ENCODE measurements around the gene CCDC71.

The CCDC71 gene

DNA sequence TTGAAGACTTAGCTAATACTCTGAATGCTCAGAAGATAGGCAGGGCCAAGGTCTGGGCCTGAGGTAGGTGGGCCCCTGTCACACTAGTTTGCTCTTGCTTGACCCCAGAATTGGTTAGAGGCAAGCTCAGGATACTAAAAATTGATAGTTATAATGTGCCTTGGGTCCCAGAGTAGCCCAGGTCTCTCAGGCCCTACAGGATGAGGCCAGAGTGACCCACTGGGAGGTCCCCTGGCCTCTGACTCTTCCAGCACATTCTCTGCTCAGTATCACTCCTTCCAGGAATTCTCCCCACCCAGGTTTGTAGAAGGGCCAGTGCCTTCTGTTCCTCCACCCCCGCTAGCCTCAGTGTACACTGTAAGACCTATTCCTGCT lies 4.6 kb upstream of the CCDC71 start:
- DNase-seq (ENCODE audit: low read depth in 2 of 2), result no peak

DNA sequence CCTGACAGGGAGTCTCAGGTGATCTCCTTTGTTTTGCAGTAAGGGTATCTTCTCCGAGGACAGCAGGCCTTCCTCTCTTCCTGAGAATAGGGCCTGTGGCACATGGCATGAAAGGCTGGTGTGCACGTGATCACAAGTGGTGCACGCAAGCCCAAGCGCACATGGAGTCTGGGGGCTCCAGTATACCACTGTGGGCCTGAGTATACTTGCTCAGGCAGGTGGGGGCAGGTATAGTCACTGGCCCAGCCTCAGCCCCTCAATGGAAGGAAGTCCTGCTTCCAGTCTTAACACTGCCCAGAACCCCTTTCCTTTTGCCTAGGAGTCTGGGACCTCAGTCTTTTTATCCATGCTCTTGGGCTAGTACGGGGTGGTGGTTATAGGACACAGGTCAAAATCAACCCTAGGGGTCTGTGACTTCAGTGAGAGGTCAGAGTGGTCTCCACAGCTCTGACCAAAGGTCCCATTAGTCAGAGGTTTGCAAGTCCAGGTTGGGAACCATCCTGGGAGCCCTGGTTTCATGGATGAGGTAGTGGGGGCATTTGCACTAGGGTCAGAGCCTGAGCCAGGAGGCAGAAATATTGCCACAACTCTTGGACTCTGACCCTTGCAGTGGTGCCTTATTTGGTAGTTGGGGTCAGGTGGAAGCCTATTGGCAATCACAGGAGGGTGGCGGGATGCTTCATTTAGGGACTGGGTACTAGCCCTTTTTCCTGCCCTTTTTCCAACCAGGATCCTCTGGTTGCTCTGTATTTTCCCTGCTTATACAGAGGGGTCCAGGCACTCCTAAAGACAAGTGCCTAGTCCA lies 823 bp upstream of the CCDC71 start:
- no peak for DNase-seq (ENCODE audit: low read depth in 2 of 2)

DNA sequence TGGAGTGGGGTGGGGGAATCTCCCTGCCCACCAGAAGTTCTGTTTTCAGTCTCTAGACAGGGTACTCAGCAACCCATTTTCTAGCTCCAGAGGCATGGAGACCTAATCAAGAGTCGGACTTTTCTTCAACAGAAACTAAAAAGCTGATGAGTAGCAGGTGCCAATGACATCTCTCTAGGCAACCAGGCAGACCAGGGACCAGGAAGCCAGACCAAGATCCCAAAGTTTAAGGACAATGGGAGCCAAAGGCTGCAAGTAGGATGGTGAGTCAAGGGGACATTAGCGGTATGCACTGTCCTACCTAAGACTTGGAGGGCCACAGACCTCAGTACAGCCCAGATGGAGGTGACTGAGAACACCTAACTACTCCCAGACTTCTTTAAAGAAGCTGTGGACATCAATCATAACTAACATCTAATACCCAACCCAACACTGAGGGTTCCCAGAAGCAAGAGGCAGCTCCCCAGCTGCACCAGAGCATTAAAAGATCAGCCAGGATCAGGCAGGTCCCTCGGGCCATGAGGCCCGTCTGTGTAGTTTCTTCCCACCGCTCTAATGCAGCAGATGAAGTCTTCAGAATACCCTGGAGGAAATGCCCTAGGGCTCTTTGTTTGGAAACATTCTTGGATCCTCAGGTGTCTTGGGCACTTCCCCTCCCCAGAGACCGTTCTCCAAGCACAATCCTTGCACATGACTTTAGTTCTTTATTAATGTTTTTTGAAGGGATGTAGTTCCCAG lies 979 bp downstream of the CCDC71 start:
- no peak for DNase-seq (ENCODE audit: low read depth in 2 of 2)

DNA sequence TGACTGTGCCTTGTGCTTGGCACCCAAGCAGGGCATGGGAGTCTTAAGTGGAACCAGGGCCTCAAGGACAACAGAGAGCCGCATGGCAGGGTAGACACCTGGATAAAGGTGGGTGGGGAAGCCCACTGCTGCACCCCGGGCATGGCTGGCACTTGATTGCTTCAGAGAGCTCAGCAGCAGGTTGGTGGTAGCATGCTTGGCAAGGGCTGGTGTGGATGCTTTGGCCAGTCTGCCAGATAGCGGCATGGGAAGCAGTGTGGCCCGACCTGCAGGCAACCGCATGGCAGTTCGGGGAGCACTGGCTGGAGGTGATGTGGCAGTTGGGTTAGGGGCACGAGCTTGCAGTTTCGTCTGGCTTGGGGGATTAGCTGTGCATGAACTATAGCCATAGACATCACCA lies 2.5 kb downstream of the CCDC71 start:
- no peak for DNase-seq (ENCODE audit: low read depth in 2 of 2)

DNA sequence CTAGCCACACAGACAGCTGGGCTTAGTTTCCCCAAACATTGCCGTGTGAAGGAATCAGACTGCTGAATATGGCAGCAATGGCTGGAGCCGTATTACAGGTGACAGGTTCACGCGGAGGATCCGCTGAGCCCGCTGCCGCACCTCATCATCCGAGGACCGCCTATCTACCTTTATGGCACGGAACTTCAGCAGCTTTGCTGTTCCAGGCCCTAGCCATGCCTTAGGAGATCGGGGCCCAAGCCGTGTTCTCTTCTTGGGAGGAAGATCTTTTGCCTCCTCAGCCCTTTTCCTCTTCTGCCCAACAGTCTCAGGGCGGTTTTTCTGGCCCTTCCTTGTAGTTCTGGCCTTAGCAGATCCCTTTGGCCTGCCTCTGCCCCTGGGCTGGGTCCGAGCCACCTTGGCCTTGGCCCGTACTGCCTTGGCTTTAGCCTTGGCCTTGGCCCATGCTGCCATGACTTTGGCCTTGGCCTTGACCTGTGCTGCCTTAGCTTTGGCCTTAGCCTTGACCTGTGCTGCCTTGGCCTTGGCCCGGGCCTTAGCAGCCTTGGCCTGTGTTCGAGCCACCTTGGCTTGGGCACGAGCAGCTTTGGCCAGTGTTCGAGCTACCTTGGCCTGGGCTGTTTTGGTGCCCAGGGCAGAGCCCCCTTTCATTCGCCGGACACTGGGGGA lies 3.2 kb downstream of the CCDC71 start:
- DNase-seq (ENCODE audit: low read depth in 2 of 2), result no peak

DNA sequence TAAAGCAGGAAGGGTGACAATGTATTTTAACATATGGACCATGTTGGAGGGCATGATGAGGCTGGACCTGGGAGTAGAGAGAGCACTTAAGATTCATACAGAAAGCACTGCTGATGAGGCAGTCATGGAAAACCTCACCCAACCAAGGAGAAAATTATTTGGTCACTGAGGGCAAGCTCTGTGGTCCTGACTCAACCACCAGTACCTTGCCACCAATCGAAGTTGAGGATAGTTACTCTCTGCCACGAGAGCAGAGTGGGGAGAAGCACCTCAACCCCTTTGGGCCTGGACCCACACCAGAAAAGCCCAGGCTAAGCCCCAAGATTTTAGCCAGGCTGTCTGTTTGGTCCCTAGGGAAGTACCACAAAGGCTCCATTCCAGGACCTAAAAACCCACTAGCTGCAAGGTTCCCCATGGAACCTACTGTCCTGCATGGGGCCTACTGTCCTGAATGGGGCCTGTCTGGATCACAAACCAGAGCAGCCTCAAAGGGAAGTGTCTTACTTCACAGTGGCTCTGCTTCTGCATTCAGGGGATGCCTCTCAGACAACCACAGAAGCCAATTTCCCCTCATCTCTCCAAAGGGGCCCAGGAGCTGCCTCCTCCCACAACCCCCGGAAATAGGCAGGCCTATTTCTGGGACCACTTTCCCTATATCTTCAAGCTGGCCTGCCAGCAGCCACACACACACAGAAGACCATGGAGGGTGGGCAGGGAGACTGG lies 4.2 kb downstream of the CCDC71 start:
- no peak for DNase-seq (ENCODE audit: low read depth in 2 of 2)

DNA sequence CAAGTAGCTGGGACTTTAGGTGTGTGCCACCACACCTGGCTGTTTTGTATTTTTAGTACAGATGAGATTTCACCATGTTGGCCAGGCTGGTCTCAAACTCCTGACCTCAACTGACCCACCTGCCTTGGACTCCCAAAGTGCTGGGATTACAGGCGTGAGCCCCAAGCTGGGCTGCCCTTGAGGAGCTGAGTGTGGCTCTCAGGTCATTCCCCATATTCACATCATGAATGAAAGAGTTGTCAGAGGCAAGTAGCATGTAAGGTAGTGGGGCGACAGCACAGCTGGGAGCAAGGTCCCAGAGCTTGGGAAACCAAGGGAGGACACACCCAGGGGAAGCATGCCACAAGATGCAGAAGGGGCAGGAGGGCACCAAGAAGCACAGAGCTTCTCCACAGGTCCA lies 4.9 kb downstream of the CCDC71 start:
- DNase-seq (ENCODE audit: low read depth in 2 of 2), result no peak

DNA sequence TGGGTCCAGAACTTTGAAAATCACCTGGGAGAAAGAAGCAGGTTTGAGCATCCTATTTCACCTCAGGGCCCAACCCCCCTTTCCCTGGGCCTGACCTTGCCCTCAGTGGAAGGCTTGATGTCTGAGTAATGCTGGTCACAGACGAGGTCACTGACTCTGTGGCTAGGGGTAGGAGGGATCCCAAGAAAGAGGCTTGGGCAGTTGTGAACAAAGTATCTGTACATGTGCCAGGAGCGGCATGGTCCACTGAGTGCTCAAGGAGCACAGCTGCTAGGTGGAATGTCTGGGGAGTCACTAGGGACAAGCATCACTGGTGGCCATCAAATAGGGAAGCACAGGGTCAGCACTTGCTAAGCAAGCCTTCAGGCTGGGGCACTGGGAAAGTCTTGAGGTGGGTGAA lies 7.3 kb downstream of the CCDC71 start:
- DNase-seq (ENCODE audit: low read depth in 2 of 2), result no peak

DNA sequence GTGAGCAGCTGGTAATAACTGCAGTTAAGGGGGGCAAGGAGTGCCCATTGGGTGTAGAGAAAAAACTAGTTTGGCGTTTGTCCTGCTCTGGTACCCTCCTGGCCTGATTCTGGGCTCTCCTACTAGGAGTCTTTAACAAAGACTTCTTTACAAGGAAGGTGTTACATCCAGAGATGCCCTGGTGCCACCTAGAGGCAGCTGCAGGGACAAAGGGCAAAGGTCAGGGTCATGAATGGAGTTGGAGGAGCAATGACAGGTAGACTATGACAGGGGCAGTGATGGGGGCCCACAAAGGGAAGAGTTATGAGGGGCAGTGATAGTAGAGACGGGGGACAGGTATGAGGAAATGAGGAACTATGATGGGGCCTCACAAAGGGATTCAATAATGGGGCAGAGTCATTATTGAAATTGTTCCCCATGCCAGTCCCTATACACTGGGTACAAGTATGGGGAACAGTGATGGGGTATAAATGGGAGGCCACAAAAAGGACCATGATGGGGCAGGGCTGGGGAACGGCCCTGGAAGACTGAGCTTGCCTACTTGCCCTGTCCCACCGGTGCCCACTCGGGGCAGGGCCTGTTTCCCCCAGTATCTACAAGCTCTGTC lies 7.9 kb downstream of the CCDC71 start:
- DNase-seq (ENCODE audit: low read depth in 2 of 2), result peak in 1 of 2 donors; percentile 42

DNA sequence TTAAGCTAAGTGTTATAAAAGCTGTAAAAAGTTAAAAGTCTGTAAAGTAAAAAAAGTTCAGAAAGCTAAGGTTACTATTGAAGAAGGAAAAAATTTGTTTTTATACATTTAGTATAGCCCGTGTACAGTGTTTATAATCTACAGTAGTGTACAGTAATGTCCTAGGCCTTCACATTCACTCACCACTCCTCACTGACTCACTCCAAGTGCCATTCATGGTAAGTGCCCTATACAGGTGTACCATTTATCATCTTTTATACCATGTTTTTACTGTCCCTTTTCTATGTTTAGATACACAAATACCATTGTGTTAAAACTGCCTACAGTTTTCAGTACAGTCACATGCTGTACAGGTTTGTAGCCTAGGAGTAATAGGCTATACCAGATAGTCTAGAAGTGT lies 8.8 kb downstream of the CCDC71 start:
- DNase-seq (ENCODE audit: low read depth in 2 of 2), result no peak

DNA sequence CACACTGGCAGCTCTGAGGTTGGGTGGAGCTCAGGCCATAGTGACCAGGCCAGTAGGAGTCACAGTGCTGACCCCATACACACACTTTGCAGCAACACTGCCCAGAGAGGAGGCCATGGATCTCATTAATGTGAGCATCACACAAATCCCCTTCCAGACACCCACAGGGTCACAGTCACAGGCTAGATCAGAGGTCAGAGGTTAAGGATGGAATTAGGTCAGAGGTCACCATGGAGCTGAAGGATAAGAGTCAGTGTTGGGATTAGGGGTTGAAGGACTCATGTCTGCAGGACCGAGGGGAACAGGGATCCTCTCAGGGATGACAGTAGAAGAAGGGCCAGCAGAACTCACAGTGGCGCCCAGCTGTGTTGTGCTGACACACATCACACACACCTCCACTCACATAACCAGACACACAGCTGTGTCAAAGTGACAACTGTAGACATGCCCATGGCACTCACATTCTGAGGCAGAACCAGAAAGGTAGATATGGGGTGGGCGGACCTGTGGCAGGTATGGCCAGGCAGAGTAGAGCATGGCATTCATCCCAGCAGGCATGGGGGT lies 12.7 kb downstream of the CCDC71 start:
- no peak for DNase-seq (ENCODE audit: low read depth in 2 of 2)

DNA sequence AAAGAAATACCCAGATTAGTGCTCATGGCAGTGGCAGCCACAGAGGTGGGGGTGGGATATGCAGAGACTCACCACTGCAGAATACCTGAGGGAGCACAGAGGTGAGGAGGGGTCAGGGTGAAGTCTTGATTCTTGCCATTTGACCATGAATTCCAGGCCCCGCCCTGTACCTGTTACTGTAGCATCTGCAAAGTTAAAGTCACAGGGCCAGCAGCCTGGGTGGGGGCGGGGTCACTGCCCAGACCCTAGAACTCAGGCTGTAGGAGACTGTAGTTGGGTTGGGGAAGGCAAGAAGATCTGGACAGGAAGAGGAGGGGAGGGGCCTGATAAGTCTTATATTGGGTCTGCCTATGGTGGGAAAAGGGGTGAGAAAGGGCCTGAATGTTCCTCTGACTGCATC lies 14.5 kb downstream of the CCDC71 start:
- DNase-seq (ENCODE audit: low read depth in 2 of 2), result no peak

DNA sequence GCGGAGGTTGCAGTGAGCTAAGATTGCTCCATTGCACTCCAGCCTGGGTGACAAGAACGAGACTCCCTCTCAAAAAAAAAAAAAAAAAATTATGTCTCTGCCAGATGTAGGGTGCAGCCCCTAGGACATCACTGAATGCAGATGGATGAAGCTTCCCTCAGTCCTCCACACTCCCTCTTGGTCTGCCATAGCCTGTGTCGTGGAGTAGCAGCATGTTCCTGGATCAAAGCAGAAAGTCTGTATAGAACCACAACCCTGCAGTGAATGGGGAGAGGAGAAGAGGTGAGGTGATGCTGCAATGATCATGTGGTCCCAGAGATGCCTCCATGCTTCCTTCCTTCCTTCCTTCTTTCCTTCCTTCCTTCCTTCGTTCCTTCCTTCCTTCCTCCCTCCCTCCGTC lies 18.0 kb downstream of the CCDC71 start:
- DNase-seq (ENCODE audit: low read depth in 2 of 2), result no peak

DNA sequence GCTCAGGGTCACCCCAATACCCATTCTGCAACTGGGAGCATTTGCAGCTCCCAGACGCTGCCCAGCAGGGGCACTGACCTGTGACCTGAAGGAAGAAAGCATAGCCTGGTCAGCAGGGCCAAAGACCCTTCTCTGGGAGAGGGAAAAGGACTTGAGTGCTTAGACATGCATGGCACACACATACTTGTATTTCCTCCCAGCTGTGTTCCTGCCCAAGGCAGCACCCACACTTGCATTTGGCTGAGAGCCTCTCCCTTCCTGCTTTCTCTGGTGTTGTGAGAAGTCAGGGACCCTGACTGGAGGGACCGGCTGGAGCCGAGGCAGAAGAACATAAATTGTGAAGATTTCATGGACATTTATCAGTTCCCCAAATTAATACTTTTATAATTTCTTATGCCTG lies 26.1 kb downstream of the CCDC71 start:
- DNase-seq (ENCODE audit: low read depth in 2 of 2), result no peak

DNA sequence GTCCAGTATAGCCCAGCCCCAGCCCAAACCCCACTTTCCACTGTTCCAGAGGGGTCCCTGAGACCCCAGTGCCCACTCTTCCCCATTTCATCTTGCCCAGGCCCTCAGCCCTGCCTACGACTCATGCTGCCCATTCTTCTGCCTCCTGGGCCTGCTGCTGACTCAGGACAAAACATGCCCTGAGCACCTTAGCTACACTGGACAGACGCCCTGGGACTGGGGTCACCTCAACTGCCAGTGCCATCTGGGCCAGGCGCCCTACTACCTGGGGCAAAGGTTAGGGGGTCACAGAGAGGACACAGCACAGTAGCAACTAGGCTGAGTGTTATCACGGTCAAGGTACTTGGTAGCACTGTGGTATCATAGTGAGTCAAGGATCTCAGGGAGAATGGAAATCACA lies 30.6 kb downstream of the CCDC71 start:
- DNase-seq (ENCODE audit: low read depth in 2 of 2), result no peak

DNA sequence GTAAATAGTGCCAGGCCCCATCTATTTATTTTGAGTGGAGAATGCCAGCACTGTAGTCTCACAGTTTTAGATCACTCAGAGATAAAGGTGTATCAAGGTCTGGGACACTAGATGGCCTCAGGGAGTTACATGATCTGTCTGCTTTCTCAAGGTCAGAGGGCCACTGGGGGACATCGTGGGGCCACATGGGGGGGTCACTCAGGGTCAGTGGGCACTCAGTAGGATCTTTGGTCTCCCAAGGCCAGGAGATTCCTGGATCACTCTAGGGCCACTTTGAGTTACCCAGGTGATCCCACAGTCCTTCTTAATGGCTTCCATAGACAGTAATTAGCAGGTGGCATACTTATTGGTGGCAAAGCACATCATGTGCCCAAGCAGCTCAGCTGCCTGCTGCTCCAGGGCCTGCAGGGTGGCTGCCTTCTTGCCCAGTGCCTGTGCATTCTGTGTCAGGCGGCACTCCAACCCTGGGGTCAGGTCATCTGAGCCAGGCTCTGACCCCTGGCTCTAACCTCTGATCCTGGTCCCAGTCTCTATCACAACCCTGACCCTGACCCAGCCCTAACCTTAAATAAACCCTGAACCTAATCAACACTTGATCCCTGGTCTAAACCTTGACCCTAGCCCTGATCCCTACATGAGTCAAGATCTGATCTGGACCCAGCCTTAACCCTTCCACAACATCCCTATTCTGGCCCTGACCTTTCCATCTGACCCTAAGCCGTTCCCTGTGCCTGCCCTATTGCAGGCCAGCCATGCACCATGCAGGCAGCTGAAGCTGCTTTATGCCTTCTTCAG lies 31.5 kb downstream of the CCDC71 start:
- DNase-seq (ENCODE audit: low read depth in 2 of 2), result no peak

DNA sequence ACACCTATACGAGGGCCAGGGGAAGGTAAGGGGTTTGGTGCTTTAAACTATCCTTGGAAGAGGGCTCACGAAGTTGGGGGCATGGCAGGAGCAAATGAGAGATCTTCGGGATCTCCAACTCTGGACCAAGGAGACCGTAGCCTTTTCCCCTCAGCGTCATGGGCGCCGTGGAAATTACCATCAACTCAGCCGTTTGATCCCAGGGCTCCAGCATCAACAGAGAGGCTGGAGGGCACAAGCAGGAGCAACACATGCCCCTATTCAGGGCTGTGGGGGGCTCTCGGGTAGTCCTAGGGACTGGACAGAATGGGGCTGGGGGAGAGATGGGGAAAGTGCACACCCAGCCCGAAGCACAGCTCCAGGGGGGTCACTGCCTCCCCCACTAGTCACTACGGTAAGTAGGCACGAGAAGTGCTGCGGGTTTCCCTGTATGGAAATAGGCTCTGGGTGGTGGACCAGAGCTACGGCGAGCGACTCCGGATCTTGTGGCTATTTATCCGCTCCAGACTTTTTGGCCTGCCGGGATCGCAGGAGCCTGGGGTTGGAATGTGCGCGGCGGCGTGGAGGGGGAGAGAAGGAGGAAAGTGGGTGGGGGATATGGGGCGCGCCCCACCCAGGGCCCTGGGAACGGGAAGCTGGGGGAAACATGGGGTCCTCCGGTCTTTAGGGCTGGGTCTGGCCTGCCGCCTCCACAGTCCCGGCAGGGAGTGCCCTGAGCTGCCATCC lies 32.7 kb downstream of the CCDC71 start:
- DNase-seq (ENCODE audit: low read depth in 2 of 2), result no peak

DNA sequence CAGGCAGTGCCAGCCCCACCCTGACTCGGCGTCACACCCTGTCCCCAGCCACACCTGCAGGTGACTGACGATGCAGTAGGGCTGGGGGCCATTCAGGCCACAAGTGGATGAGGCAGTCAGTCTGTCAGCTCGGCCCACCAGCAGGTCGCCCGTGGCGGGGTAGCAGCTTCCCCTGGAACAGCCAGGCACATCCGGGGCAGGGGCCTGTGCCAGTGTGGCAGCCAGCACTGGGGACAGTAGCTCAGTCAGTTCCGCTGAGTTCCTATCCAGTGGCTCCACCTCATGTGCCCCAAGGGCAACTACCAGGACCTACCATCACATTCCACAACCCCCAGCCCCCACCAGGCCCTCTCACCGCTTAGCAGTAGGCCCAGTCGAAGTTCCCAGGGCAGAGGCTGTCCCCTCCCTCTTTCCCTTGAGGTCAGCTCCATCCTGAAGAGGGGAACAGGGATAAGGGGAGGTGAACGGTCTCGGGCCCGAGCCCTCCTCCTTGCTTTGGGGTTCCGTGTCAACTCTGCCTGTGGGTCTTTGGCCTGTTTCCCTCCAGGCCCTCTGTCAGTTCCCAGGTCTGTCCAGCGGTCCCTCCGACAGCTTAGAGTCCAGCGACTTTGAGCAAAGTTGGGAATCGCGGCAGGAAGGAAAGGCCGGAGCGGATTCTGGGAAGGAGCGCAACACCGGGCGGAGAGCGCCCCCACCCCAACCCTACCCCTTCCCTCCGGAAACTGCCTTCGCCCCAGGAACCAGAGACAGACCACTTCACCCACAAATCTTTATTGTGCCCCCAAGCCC lies 33.5 kb downstream of the CCDC71 start, which contains the start of gene LAMB2:
TSS of gene LAMB2 (minus strand) at position 614 of the 789 bp plus-strand sequence. CDS start at position 431, 183 bp downstream.
- no peak for DNase-seq (ENCODE audit: low read depth in 2 of 2)

DNA sequence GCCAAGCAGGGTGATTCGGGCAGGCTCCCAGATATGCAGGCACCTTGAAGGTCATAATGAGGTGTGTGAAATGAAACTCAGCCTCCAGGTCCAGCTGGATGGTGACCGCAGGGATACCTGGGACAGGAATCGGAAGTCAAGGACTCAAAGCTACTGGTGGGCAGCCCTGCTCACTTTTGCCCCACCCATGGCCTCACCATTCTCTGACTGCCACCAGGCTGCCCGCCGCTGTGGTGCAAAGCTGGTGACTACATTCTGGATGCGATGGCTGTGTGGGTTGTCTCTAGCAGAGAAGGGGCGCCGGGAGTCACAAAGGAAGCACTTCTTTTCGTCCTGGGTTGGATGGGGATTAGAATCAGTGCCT lies 34.1 kb downstream of the CCDC71 start:
- DNase-seq (ENCODE audit: low read depth in 2 of 2), result no peak
